DND-41 (cell line): ENCODE results near the gene CASP2.

Source experiments
- EZH2 ChIP-seq: IDR thresholded peaks from 3 replicates; pipeline ENCODE4 v1.6.1; 2012; ENCODE audit warnings: borderline replicate concordance, low read depth, mild to moderate bottlenecking, moderate library complexity, low read length, inconsistent platforms; ENCODE audit not compliant: severe bottlenecking
- TF ChIP-seq, protein P1 (sequence below): IDR thresholded peaks from 2 replicates; pipeline ENCODE4 v1.5.1; 2012; ENCODE audit warnings: borderline replicate concordance, low read length, moderate library complexity, mild to moderate bottlenecking; ENCODE audit not compliant: poor library complexity, severe bottlenecking; ENCODE audit errors: extremely low read depth

DNA sequence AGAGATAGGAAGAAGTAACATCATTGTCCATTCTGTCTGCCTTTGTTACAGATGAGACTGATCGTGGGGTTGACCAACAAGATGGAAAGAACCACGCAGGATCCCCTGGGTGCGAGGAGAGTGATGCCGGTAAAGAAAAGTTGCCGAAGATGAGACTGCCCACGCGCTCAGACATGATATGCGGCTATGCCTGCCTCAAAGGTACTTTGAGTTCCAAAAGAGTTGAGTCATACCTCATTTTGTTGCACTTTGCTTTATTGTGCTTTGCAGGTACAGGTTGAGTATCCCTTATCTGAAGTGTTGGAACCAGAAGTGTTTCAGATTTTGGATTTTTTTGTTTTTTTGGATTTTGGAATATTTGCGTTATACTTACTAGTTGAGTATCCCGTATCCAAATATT is 15.6 kb downstream of the CASP2 start:
- TF ChIP-seq, protein P1, sequence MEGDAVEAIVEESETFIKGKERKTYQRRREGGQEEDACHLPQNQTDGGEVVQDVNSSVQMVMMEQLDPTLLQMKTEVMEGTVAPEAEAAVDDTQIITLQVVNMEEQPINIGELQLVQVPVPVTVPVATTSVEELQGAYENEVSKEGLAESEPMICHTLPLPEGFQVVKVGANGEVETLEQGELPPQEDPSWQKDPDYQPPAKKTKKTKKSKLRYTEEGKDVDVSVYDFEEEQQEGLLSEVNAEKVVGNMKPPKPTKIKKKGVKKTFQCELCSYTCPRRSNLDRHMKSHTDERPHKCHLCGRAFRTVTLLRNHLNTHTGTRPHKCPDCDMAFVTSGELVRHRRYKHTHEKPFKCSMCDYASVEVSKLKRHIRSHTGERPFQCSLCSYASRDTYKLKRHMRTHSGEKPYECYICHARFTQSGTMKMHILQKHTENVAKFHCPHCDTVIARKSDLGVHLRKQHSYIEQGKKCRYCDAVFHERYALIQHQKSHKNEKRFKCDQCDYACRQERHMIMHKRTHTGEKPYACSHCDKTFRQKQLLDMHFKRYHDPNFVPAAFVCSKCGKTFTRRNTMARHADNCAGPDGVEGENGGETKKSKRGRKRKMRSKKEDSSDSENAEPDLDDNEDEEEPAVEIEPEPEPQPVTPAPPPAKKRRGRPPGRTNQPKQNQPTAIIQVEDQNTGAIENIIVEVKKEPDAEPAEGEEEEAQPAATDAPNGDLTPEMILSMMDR, result no peak
- TF ChIP-seq EZH2, result no peak
